Astrocyte (in vitro differentiated cells and primary cell): ENCODE measurements around the gene ISCU. TPM values are rescaled to one million over a fixed set of nuclear protein-coding genes. Genes with fewer than 3 reads are reported as not detected.
A peak's percentile ranks its signal among the peaks of the same experiment; 100 is the strongest.

ENCODE experiments used
- DNase-seq: peaks from one replicate; pipeline ENCODE4 v3.0.0-alpha.2; 2010; ENCODE audit warnings: low read depth
- FAIRE-seq: peaks from 2 replicates; lab custom pipeline; 2011; peaks lifted over from hg19 to GRCh38; lab: Jason Lieb, UNC
- H2AFZ ChIP-seq: 2 replicates; pipeline ENCODE4 v1.6.0; 2012; ENCODE audit warnings: low read depth, low read length, inconsistent platforms
- H3K27ac ChIP-seq: 2 replicates; pipeline ENCODE4 v1.5.1; 2011; ENCODE audit warnings: low read depth, low read length, inconsistent platforms
- H3K27me3 ChIP-seq: 2 replicates; pipeline ENCODE4 v1.6.0; 2011; ENCODE audit warnings: low read length, inconsistent platforms; ENCODE audit not compliant: insufficient read depth
- H3K36me3 ChIP-seq: 2 replicates; pipeline ENCODE4 v1.5.1; 2011; ENCODE audit warnings: low read length, inconsistent platforms; ENCODE audit not compliant: insufficient read depth
- H3K4me1 ChIP-seq: 2 replicates; pipeline ENCODE4 v1.5.1; 2011; ENCODE audit warnings: low read length, inconsistent platforms; ENCODE audit not compliant: insufficient read depth
- H3K4me2 ChIP-seq: 2 replicates; pipeline ENCODE4 v1.6.0; 2012; ENCODE audit warnings: low read length, inconsistent platforms
- H3K4me3 ChIP-seq: 2 replicates; pipeline ENCODE4 v1.5.1; 2011; ENCODE audit warnings: low read depth, mild to moderate bottlenecking, low read length, inconsistent platforms; ENCODE audit not compliant: insufficient read depth
- H3K79me2 ChIP-seq: 2 replicates; pipeline ENCODE4 v1.6.0; 2012; ENCODE audit warnings: mild to moderate bottlenecking, low read length, inconsistent platforms; ENCODE audit not compliant: insufficient read depth
- H3K9ac ChIP-seq: 2 replicates; pipeline ENCODE4 v1.6.0; 2012; ENCODE audit warnings: mild to moderate bottlenecking, low read length, inconsistent platforms
- H3K9me3 ChIP-seq: 2 replicates; pipeline ENCODE4 v1.5.1; 2012; ENCODE audit warnings: low read depth, mild to moderate bottlenecking, low read length, inconsistent platforms; ENCODE audit not compliant: insufficient read depth
- H4K20me1 ChIP-seq: 2 replicates; pipeline ENCODE4 v1.6.0; 2012; ENCODE audit warnings: low read length, inconsistent platforms; ENCODE audit not compliant: insufficient read depth
- H3K27ac Mint-ChIP-seq: one replicate; pipeline ENCODE4 v1.8.0; 2021; ENCODE audit warnings: mild to moderate bottlenecking, mixed read lengths; ENCODE audit not compliant: unreplicated experiment
- H3K27me3 Mint-ChIP-seq: one replicate; pipeline ENCODE4 v1.8.0; 2021; ENCODE audit warnings: low read depth, mixed read lengths; ENCODE audit not compliant: unreplicated experiment
- H3K36me3 Mint-ChIP-seq: one replicate; pipeline ENCODE4 v1.8.0; 2021; ENCODE audit warnings: low read depth, mixed read lengths; ENCODE audit not compliant: unreplicated experiment
- H3K4me1 Mint-ChIP-seq: one replicate; pipeline ENCODE4 v1.8.0; 2021; ENCODE audit warnings: low read depth, mixed read lengths; ENCODE audit not compliant: unreplicated experiment
- H3K4me3 Mint-ChIP-seq: one replicate; pipeline ENCODE4 v1.8.0; 2021; ENCODE audit warnings: mild to moderate bottlenecking, moderate library complexity, mixed read lengths; ENCODE audit not compliant: unreplicated experiment
- H3K9me3 Mint-ChIP-seq: one replicate; pipeline ENCODE4 v1.8.0; 2021; ENCODE audit warnings: mild to moderate bottlenecking, mixed read lengths; ENCODE audit not compliant: unreplicated experiment
- EZH2 ChIP-seq: IDR thresholded peaks from 2 replicates; pipeline ENCODE4 v1.6.1; 2012; ENCODE audit warnings: mild to moderate bottlenecking, low read length, inconsistent platforms; ENCODE audit not compliant: insufficient read depth
- total RNA-seq: library from RNA; stranded (reverse); gene quantifications from 2 replicates; pipeline ENCODE4 v1.2.1, GENCODE V29; 2021
- TF ChIP-seq, protein P1 (sequence below): IDR thresholded peaks from 2 replicates; pipeline ENCODE4 v1.5.1; 2011; ENCODE audit warnings: low read depth, mild to moderate bottlenecking, inconsistent platforms, low read length, moderate library complexity; ENCODE audit not compliant: insufficient read depth

ISCU gene
- total RNA-seq, 1 donor from 2014 or later: 124 TPM

- peak within 1 kb of the TSS; percentile 98 for H3K27ac ChIP-seq
- peaks cover 35% of the 10 kb centered on the region for H3K4me1 Mint-ChIP-seq
- TF ChIP-seq EZH2: no peak
- TF ChIP-seq, protein P1, sequence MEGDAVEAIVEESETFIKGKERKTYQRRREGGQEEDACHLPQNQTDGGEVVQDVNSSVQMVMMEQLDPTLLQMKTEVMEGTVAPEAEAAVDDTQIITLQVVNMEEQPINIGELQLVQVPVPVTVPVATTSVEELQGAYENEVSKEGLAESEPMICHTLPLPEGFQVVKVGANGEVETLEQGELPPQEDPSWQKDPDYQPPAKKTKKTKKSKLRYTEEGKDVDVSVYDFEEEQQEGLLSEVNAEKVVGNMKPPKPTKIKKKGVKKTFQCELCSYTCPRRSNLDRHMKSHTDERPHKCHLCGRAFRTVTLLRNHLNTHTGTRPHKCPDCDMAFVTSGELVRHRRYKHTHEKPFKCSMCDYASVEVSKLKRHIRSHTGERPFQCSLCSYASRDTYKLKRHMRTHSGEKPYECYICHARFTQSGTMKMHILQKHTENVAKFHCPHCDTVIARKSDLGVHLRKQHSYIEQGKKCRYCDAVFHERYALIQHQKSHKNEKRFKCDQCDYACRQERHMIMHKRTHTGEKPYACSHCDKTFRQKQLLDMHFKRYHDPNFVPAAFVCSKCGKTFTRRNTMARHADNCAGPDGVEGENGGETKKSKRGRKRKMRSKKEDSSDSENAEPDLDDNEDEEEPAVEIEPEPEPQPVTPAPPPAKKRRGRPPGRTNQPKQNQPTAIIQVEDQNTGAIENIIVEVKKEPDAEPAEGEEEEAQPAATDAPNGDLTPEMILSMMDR: no peak
- H3K9me3 ChIP-seq: no peaks in the 10 kb centered on the region
- DNase-seq: peak; percentile 85
- peaks cover 49% of the 10 kb centered on the region for H4K20me1 ChIP-seq
- peak within 1 kb of the TSS; percentile 83 for H2AFZ ChIP-seq
- peaks cover 26% of the 10 kb centered on the region for H3K4me1 ChIP-seq
- H3K9me3 Mint-ChIP-seq: no peaks in the 10 kb centered on the region
- H3K36me3 Mint-ChIP-seq: peaks cover 5% of the 10 kb centered on the region
- peaks cover 68% of the 10 kb centered on the region for H3K79me2 ChIP-seq
- H3K27me3 Mint-ChIP-seq: no peaks in the 10 kb centered on the region
- peak within 1 kb of the TSS; percentile 100 for H3K4me3 Mint-ChIP-seq
- peak within 1 kb of the TSS; percentile 94 for H3K4me3 ChIP-seq
- H3K27me3 ChIP-seq: no peaks in the 10 kb centered on the region
- peak within 1 kb of the TSS; percentile 100 for H3K27ac Mint-ChIP-seq
- H3K9ac ChIP-seq: peak within 1 kb of the TSS; percentile 99
- peak within 1 kb of the TSS; percentile 93 for H3K4me2 ChIP-seq
- FAIRE-seq: no peak
- peaks cover 21% of the 10 kb centered on the region for H3K36me3 ChIP-seq
Observed at GRCh38 chr12:108560752-108561719, 1.4 kb upstream of the ISCU start, which contains the start of gene SART3. SART3 (minus strand) TSS chr12:108561173; CDS start chr12:108561154, 19 bp downstream.

DNA sequence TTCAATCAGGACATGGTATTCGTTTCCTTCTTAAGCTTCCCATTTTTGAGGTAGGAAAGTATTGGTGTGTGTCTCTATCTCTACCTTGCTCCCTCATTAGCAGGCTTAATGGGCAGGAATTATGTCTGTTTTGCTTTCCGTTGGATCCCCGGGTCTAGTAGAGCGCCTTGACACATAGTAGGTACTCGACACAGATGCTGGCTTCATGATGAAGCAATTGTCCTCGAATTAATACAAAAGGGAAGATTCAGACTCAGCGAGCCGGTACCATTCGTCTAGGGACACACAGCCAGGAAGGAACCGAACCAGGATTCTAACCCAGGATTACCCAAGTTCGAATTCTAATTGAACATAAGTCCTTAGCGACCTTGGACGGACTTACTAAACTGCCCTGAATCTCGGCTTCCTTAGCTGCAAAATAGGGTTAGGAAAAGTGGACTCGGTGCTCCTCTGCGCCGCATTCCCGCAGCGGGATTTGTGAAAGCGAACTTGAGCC is 496 bp upstream of the ISCU start:
- Histone ChIP-seq H3K4me3 (peak overlapping the region; percentile 94), H3K9ac (peak overlapping the region; percentile 99), H2AFZ (peak overlapping the region; percentile 83), H3K36me3 (peaks cover 30% of the 10 kb centered on the region), H3K4me2 (peak overlapping the region; percentile 93), H3K9me3 (no peaks in the 10 kb centered on the region), H3K27ac (peak overlapping the region; percentile 98), H4K20me1 (peaks cover 40% of the 10 kb centered on the region), H3K27me3 (no peaks in the 10 kb centered on the region), H3K79me2 (peaks cover 59% of the 10 kb centered on the region), H3K4me1 (peaks cover 28% of the 10 kb centered on the region)
- Mint-ChIP-seq H3K4me1 (peaks cover 30% of the 10 kb centered on the region), H3K27ac (peak overlapping the region; percentile 100), H3K27me3 (no peaks in the 10 kb centered on the region), H3K9me3 (no peaks in the 10 kb centered on the region), H3K4me3 (peak overlapping the region; percentile 100), H3K36me3 (peaks cover 5% of the 10 kb centered on the region)
- DNase-seq (no peak), FAIRE-seq (no peak)
- no peak for TF ChIP-seq EZH2
- TF ChIP-seq, protein P1: no peak
